Measurements from ENCODE around the gene FAM135A.
"Not testable (repeated sequence)": the region's sequence is repeated elsewhere in the genome, so short reads cannot be mapped to it uniquely, and the experiment has no call there.

The FAM135A gene

DNA sequence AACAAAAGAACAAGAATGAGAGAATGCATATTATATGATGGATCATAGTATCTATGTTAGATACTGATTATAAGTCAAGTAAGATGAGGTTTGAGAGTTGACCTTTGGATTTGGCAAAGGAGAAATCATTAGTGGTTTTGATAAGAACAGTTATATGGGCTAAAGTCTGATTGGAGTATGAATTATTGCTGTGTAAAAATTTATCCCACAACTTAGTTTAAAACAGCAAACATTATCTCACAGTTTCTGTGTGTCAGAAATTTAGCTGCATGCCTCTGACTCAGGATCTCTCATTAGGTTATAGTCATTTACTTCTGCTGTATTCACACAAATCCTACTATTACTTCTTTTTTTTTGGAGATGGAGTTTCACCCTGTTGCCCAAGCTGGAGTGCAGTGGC lies 56.7 kb downstream of the FAM135A start:
- ChIA-PET POLR2A (no interaction called here), CTCF (interaction anchor here (1.4 kb wide), 1 partner anchor 12 kb away, joined by 3 read pairs; no protein-coding TSS in a partner anchor)
- TF ChIP-seq, protein P1, sequence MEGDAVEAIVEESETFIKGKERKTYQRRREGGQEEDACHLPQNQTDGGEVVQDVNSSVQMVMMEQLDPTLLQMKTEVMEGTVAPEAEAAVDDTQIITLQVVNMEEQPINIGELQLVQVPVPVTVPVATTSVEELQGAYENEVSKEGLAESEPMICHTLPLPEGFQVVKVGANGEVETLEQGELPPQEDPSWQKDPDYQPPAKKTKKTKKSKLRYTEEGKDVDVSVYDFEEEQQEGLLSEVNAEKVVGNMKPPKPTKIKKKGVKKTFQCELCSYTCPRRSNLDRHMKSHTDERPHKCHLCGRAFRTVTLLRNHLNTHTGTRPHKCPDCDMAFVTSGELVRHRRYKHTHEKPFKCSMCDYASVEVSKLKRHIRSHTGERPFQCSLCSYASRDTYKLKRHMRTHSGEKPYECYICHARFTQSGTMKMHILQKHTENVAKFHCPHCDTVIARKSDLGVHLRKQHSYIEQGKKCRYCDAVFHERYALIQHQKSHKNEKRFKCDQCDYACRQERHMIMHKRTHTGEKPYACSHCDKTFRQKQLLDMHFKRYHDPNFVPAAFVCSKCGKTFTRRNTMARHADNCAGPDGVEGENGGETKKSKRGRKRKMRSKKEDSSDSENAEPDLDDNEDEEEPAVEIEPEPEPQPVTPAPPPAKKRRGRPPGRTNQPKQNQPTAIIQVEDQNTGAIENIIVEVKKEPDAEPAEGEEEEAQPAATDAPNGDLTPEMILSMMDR (IDR thresholded peaks at IDR 0.05; ENCODE audit: control extremely low read depth, extremely low read depth, low read depth, missing control alignments) = no peak
- no peak for DNase-seq (ENCODE audit: extremely low spot score)

DNA sequence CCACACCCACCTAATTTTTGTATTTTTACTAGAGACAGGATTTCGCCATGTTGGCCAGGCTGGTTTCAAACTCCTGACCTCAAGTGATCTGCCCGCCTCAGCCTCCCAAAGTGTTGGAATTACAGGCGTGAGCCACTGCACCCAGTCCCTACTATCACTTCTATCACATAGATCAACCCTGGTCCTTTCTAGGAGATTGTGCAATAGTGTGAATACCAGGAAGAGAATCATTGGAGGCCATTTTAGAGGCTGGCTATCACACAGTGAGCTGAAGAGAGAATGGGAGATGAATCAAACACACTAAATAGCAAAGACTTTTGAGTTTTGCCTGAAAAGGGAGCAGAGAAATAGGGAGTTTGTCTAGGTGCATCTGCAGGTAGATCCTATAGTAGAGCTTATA lies 57.2 kb downstream of the FAM135A start:
- POLR2A ChIA-PET; DNase-seq (ENCODE audit: extremely low spot score): not testable (repeated sequence)
- CTCF ChIA-PET = interaction anchor here (1.4 to 2.0 kb wide), 3 partner anchors 9 to 22 kb away, joined by 3 to 7 read pairs (median 3); no protein-coding TSS in a partner anchor

DNA sequence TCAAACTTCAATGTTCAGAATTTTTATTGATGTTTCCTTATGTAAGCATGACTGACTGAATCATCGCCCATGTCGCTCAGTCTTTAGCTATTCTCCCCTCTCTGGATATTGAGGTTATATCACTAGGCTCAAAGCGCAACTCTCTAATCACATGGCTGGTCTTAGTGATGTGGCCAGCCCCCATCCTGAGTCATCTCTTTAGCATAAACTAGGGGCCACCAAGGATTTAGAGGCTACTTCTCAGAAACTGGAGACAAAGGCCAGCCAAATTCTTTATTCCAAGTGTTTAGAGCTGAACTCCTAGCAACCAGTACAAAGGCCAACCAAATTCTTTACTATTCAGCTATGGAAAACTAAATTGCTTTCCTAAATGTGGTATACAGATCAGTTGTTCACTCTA lies 61.4 kb downstream of the FAM135A start:
- POLR2A ChIA-PET = no interaction called here
- no peak for DNase-seq (ENCODE audit: extremely low spot score)

DNA sequence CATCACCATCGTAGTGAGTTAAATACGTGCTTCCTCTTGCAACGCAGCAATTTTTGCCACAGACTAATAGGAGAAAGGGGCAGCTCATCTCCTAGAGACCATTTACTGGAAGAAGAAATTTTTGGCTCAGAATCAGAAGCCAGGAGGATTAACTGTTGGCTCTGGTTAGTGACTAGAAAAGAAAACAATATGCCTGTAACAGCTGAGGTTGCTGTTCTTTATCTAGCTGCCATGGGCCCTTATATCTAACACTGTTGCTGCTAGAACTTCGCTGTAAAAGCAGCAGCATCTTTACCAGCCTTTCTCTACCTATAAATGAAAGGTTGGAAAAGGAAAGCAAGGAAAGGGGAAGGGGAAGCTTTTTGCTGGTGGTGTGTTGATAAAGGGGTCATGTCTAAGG lies 65.9 kb downstream of the FAM135A start:
- DNase-seq (ENCODE audit: extremely low spot score) = no peak

More for the DNA sequence above, 61.4 kb downstream of the FAM135A start:
- CTCF ChIA-PET = interaction anchor here (1.2 kb wide), 2 partner anchors 46 to 481 kb away, joined by 3 read pairs; no protein-coding TSS in a partner anchor
- TF ChIP-seq, protein P1 (IDR thresholded peaks at IDR 0.05; ENCODE audit: control extremely low read depth, extremely low read depth, low read depth, missing control alignments) = no peak

DNA sequence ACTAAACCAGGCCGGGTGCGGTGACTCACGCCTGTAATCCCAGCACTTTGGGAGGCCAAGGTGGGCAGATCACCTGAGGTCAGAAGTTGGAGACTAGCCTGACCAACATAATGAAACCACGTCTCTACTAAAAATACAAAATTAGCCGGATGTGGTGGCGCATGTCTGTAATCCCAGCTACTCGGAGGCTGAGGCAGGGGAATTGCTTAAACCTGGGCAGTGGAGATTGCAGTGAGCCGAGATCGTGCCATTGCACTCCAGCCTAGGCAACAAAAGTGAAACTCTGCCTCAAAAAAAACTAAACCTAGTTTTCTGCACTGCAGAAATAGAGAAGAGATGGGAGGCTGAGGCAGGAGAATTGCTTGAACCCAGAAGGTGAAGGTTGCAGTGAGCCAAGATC lies 73.3 kb downstream of the FAM135A start:
- POLR2A ChIA-PET; CTCF ChIA-PET; DNase-seq (ENCODE audit: extremely low spot score): not testable (repeated sequence)

More for the DNA sequence above, 65.9 kb downstream of the FAM135A start:
- ChIA-PET CTCF (interaction anchor here (1.1 to 1.5 kb wide), 2 partner anchors 10 to 16 kb away, joined by 3 read pairs; no protein-coding TSS in a partner anchor), POLR2A (no interaction called here)
- TF ChIP-seq, protein P1 (IDR thresholded peaks at IDR 0.05; ENCODE audit: control extremely low read depth, extremely low read depth, low read depth, missing control alignments) = no peak

DNA sequence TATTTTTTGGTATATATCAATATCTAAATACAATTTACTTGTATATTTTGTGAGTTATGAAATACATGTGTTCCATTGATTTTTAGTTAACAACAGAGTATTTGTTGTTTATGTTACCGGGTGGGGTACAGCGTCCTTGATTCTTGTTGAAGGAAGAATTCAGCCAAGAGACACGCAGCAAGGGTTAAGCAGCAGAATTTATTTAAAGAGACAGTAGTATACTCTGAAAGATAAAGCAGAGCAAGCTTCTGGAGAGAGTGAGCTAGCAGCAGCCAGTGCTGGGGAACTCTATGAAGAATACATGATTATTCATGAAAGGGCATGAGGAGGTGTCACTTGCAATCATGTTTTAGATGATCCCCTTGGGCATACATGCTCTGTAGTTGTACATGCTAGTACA lies 76.1 kb downstream of the FAM135A start:
- ChIA-PET POLR2A (no interaction called here), CTCF (interaction anchor here (1.5 kb wide), 1 partner anchor 10 kb away, joined by 3 read pairs; no protein-coding TSS in a partner anchor)
- DNase-seq (ENCODE audit: extremely low spot score) = no peak
- TF ChIP-seq, protein P1 (IDR thresholded peaks at IDR 0.05; ENCODE audit: control extremely low read depth, extremely low read depth, low read depth, missing control alignments) = no peak

DNA sequence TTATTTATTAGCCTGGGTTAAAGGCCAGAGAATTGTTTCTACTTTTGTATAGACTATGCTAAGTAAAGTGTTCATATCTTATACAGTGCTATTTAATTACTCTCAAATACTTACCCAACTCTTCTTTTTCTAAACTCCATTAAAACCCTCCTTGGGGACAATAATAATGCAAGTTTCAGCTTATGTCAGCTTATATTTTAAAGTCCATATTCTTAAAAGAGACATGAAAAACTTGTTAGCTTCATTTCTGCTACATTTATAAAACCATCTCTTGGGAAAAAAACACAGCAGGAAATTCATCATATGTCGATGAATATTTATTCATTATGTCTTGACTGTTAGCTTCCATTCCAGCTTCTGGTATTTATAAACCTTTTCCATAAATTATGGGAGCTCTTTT lies 81.5 kb downstream of the FAM135A start:
- DNase-seq (ENCODE audit: extremely low spot score) = no peak
- TF ChIP-seq, protein P1 (IDR thresholded peaks at IDR 0.05; ENCODE audit: control extremely low read depth, extremely low read depth, low read depth, missing control alignments) = no peak
- ChIA-PET POLR2A (no interaction called here), CTCF (interaction anchor here (0.8 to 1.1 kb wide), 2 partner anchors 16 to 26 kb away, joined by 3 read pairs; no protein-coding TSS in a partner anchor)

DNA sequence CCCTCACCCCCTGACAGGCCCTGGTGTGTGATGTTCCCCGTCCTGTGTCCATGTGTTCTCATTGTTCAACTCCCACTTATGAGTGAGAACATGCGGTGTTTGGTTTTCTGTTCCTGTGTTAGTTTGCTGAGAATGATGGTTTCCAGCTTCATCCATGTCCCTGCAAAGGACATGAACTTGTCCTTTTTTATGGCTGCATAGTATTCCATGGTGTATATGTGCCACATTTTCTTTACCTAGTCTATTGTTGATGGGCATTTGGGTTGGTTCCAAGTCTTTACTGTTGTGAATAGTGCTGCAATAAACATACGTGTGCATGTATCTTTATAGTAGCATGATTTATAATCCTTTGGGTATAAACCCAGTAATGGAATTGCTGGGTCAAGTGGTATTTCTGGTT lies 82.5 kb downstream of the FAM135A start:
- CTCF ChIA-PET = interaction anchor here (1.1 kb wide), 1 partner anchor 25 kb away, joined by 3 read pairs; no protein-coding TSS in a partner anchor
- POLR2A ChIA-PET; DNase-seq (ENCODE audit: extremely low spot score): not testable (repeated sequence)

Measured in GM10248 (cell line).